ENCODE measurements around the gene KANSL1. TPM values are rescaled to one million over a fixed set of nuclear protein-coding genes. Genes with fewer than 3 reads are reported as not detected.

The KANSL1 gene
- total RNA-seq, 1 experiment from 2014 or later, result 47.6 TPM

DNA sequence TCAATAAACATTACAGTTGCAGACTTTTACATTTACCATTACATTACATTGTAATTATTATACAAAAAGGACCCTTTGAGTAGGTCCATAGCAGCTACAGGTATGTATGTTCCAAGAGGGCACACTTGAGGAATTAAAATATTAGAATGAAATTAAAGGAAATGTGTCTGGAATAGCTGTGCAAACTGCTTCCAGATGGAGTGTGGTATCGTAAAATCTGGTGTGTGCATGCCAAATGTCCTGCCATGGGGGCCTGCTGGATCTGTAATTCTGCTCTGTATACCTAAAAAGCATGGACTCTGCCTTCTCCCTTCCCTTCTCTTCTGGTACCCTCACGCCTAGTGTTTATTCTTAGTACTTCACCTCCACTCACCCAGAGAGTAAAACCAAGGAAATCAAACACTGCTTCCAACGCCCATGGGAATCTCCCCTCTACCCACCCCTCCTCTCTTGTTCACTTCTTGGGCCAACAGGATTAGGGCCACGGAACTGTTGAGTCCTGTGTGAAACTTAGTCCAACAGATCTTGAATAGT, 155.4 kb downstream of the KANSL1 start:
- Histone ChIP-seq H3K9me2 (replicated peaks; ENCODE audit: low read length) (no peaks in the 10 kb centered on the region), H3K36me3 (ENCODE audit: low read depth, low read length) (peaks cover 95% of the 10 kb centered on the region)

GRCh38 chr17:46036491-46036890, 156.7 kb downstream of the KANSL1 start:
- Histone ChIP-seq H3K79me2 (ENCODE audit: low read length) (no peaks in the 10 kb centered on the region), H3K9ac (ENCODE audit: low read length) (no peak overlapping the region)
- CTCF ChIA-PET, result no interaction called here

More for the DNA sequence above, 155.4 kb downstream of the KANSL1 start:
- no TSS peak for BruUV-seq (replicated peaks)
- ChIA-PET CTCF (no interaction called here), POLR2A (ENCODE audit: unreplicated experiment) (no interaction called here)
- DNase-seq (no peak), ATAC-seq (no peak)
- Histone ChIP-seq H3K27ac (ENCODE audit: low read length) (no peak overlapping the region), H3K4me3 (ENCODE audit: low read length) (no peak overlapping the region), H3K9me3 (ENCODE audit: low read length) (no peaks in the 10 kb centered on the region), H3K27me3 (ENCODE audit: low read length) (no peaks in the 10 kb centered on the region), H3F3A (ENCODE audit: low read length, unreplicated experiment) (no peaks in the 10 kb centered on the region), H2AFZ (ENCODE audit: low read length) (no peak overlapping the region), H3K4me1 (ENCODE audit: insufficient read depth, low read length) (no peaks in the 10 kb centered on the region), H3K79me2 (ENCODE audit: low read length) (no peaks in the 10 kb centered on the region), H3K4me2 (ENCODE audit: low read length) (no peak overlapping the region), H3K9ac (ENCODE audit: low read length) (no peak overlapping the region), H4K20me1 (ENCODE audit: low read length) (peaks cover 10% of the 10 kb centered on the region)
- TF ChIP-seq EZH2 (IDR thresholded peaks at IDR 0.05; ENCODE audit: low read length, unreplicated experiment) (no peak), CTCF (conservative IDR thresholded peaks at IDR 0.05; ENCODE audit: low read depth, low read length) (no peak), EZH2phosphoT487 (IDR thresholded peaks at IDR 0.05; ENCODE audit: borderline replicate concordance, low read length) (no peak)
- intact Hi-C loops (cut with micrococcal nuclease), result no loop called here

More at GRCh38 chr17:46036491-46036890, 156.7 kb downstream of the KANSL1 start:
- TF ChIP-seq EZH2phosphoT487 (IDR thresholded peaks at IDR 0.05; ENCODE audit: borderline replicate concordance, low read length) (no peak), EZH2 (IDR thresholded peaks at IDR 0.05; ENCODE audit: low read length, unreplicated experiment) (no peak), CTCF (conservative IDR thresholded peaks at IDR 0.05; ENCODE audit: low read depth, low read length) (no peak)
- POLR2A ChIA-PET (ENCODE audit: unreplicated experiment), result no interaction called here
- H3K9me3 ChIP-seq (ENCODE audit: low read length), result no peaks in the 10 kb centered on the region
- no peak for ATAC-seq
- H3K27me3 ChIP-seq (ENCODE audit: low read length), result no peaks in the 10 kb centered on the region
- no peak overlapping the region for H3K4me2 ChIP-seq (ENCODE audit: low read length)
- no TSS peak for BruUV-seq (replicated peaks)
- intact Hi-C loops (cut with micrococcal nuclease), result no loop called here
- no peaks in the 10 kb centered on the region for H3F3A ChIP-seq (ENCODE audit: low read length, unreplicated experiment)
- peaks cover 94% of the 10 kb centered on the region for H3K36me3 ChIP-seq (ENCODE audit: low read depth, low read length)
- H3K9me2 ChIP-seq (replicated peaks; ENCODE audit: low read length), result no peaks in the 10 kb centered on the region
- no peaks in the 10 kb centered on the region for H3K4me1 ChIP-seq (ENCODE audit: insufficient read depth, low read length)
- no peak overlapping the region for H2AFZ ChIP-seq (ENCODE audit: low read length)
- no peak for DNase-seq
- no peak overlapping the region for H3K4me3 ChIP-seq (ENCODE audit: low read length)
- H4K20me1 ChIP-seq (ENCODE audit: low read length), result peaks cover 10% of the 10 kb centered on the region
- no peak overlapping the region for H3K27ac ChIP-seq (ENCODE audit: low read length)

Data from PC-3 (cell line).